Natural killer cell (primary cell): ENCODE measurements around the gene CHD3. TPM values are rescaled to one million over a fixed set of nuclear protein-coding genes. Genes with fewer than 3 reads are reported as not detected.

Experiments used
- ATAC-seq, 3 donors: fragments of 150-1000 bp in 2 of 3; fragments of 200-7000 bp in 1 of 3; cut with Tn5 transposase; 1 replicate in 1 of 3; 2 replicates in 2 of 3; pipeline ENCODE4 v1.10.0; 2021; ENCODE audit warnings: mild to moderate bottlenecking in 2 of 3, moderate library complexity in 2 of 3
- DNase-seq, 2 donors: peaks; one replicate each; pipeline versions ENCODE4 v3.0.0 to v3.0.0-alpha.2; 2013 to 2021; ENCODE audit warnings: mixed read lengths in 1 of 2
- H3K27ac ChIP-seq: one replicate; pipeline ENCODE4 v1.5.1; 2013; ENCODE audit warnings: mild to moderate bottlenecking, low read length
- H3K27me3 ChIP-seq: one replicate; pipeline ENCODE4 v1.6.1; 2013; ENCODE audit warnings: low read length; ENCODE audit not compliant: control insufficient read depth, insufficient read depth
- H3K36me3 ChIP-seq: one replicate; pipeline ENCODE4 v1.6.1; 2013; ENCODE audit warnings: low read length; ENCODE audit not compliant: control insufficient read depth, insufficient read depth
- H3K4me1 ChIP-seq: one replicate; pipeline ENCODE4 v1.6.1; 2013; ENCODE audit warnings: low read length; ENCODE audit not compliant: control insufficient read depth, insufficient read depth
- H3K4me3 ChIP-seq: one replicate; pipeline ENCODE4 v1.5.1; 2013; ENCODE audit warnings: low read length
- H3K9me3 ChIP-seq: one replicate; pipeline ENCODE4 v1.6.1; 2013; ENCODE audit warnings: low read length; ENCODE audit not compliant: control insufficient read depth, insufficient read depth
- H3K27ac Mint-ChIP-seq, 2 donors: one replicate each; pipeline ENCODE4 v1.8.0; 2022; ENCODE audit warnings: mild to moderate bottlenecking in 2 of 2, mixed read lengths in 2 of 2, moderate library complexity in 1 of 2
- H3K27me3 Mint-ChIP-seq, 2 donors: one replicate each; pipeline ENCODE4 v1.8.0; 2022; ENCODE audit warnings: low read depth in 2 of 2, mixed read lengths in 2 of 2
- H3K36me3 Mint-ChIP-seq: one replicate; pipeline ENCODE4 v1.8.0; 2022; ENCODE audit warnings: mixed read lengths
- H3K4me1 Mint-ChIP-seq, 2 donors: one replicate each; pipeline ENCODE4 v1.8.0; 2022; ENCODE audit warnings: mixed read lengths in 2 of 2
- H3K4me3 Mint-ChIP-seq: one replicate; pipeline ENCODE4 v1.8.0; 2022; ENCODE audit warnings: mild to moderate bottlenecking, moderate library complexity, mixed read lengths
- H3K9me3 Mint-ChIP-seq, 2 donors: one replicate each; pipeline ENCODE4 v1.8.0; 2022; ENCODE audit warnings: mixed read lengths in 2 of 2
- WGBS: methylation state at CpG from one replicate; pipeline ENCODE4 v1.1.7; 2013; ENCODE audit warnings: missing lambda C conversion rate; ENCODE audit not compliant: insufficient coverage; 5-methylcytosine and 5-hydroxymethylcytosine counted together
- intact Hi-C: fragments of 100-400 bp; cut with micrococcal nuclease; formaldehyde crosslinking; loops from one replicate; pipeline ENCODE4 v1.14.2; 2022
- total RNA-seq, 4 donors: library from RNA; stranded (reverse); fragments of 120-200 nt in 1 of 4; gene quantifications; one replicate each; pipeline versions ENCODE4 v1.2.3 to v1.2.4, GENCODE V29; 2013 to 2022
- TF ChIP-seq, protein P1 (sequence below): fragments of 200-600 bp; IDR thresholded peaks from one replicate; pipeline ENCODE4 v1.8.0; 2022; ENCODE audit warnings: antibody characterized with exemption

The CHD3 gene
- total RNA-seq, 3 donors from 2014 or later (not counting 1 experiment from before 2014, with no cell fraction given) = 215 to 275 (median 218) TPM

DNA sequence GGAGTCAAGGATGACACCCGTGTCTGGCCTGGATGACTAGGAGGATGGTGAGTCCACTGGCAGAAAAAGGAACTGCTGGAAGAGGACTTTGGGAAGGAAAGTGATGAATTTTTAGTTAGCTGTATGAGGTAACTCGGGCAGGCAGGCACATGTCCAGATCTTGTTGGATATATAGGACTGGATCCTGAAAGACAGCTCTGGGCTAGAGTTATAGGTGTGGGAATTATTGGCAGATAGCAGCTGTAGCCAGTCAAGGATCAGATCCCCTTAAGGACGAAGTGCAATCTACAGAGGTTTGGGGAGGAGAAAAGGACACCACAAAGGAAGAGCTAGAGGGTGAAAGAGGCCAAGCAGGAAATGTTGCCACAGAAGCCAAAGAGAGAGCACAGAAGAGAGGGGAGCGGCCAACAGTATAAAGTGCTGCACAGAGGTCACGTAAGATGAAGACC, 20.7 kb upstream of the CHD3 start:
- peak overlapping the region; percentile 79 for H3K4me3 Mint-ChIP-seq
- peaks cover 14% of the 10 kb centered on the region for H3K4me1 ChIP-seq

DNA sequence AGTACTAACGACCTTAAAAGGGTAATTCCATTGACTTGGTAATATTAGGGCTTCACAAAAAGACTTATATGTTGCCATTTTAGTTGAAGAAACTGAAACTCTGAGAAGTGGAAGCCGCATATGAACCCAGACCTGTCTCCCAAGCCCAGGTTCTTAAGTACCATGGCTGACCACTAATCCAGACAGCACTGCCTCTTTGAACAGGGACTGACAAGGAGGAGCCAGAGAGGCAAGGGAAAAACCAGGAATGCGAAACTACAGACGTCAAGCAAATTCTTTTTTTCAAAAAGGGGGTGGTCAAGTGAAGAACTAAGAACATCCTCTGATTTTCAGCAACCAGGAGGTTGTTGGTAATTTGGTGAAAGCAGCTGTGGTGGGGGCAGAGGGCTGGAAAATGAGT, 15.5 kb upstream of the CHD3 start:
- WGBS = 90% methylated on average over 4 of the region's 4 CpGs
- Histone ChIP-seq H3K27me3 (no peaks in the 10 kb centered on the region), H3K4me3 (no peak overlapping the region), H3K9me3 (no peaks in the 10 kb centered on the region), H3K36me3 (peaks cover 9% of the 10 kb centered on the region), H3K4me1 (peaks cover 3% of the 10 kb centered on the region), H3K27ac (no peak overlapping the region)
- Mint-ChIP-seq H3K27me3 (no peaks in the 10 kb centered on the region), H3K4me1 (peaks cover 33 to 39% of the 10 kb centered on the region in 2 donors), H3K9me3 (no peaks in the 10 kb centered on the region), H3K27ac (peak overlapping the region in 1 of 2 donors; percentile 43), H3K4me3 (no peak overlapping the region), H3K36me3 (no peaks in the 10 kb centered on the region)
- no peak for DNase-seq
- no peak for ATAC-seq
- TF ChIP-seq, protein P1, sequence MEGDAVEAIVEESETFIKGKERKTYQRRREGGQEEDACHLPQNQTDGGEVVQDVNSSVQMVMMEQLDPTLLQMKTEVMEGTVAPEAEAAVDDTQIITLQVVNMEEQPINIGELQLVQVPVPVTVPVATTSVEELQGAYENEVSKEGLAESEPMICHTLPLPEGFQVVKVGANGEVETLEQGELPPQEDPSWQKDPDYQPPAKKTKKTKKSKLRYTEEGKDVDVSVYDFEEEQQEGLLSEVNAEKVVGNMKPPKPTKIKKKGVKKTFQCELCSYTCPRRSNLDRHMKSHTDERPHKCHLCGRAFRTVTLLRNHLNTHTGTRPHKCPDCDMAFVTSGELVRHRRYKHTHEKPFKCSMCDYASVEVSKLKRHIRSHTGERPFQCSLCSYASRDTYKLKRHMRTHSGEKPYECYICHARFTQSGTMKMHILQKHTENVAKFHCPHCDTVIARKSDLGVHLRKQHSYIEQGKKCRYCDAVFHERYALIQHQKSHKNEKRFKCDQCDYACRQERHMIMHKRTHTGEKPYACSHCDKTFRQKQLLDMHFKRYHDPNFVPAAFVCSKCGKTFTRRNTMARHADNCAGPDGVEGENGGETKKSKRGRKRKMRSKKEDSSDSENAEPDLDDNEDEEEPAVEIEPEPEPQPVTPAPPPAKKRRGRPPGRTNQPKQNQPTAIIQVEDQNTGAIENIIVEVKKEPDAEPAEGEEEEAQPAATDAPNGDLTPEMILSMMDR = no peak
- intact Hi-C loops = no loop called here

More for the DNA sequence above, 20.7 kb upstream of the CHD3 start:
- Histone ChIP-seq H3K27ac (peak overlapping the region; percentile 42), H3K27me3 (no peaks in the 10 kb centered on the region), H3K9me3 (no peaks in the 10 kb centered on the region), H3K36me3 (no peaks in the 10 kb centered on the region), H3K4me3 (no peak overlapping the region)
- intact Hi-C loops = no loop called here
- Mint-ChIP-seq H3K4me1 (peaks cover 28 to 35% of the 10 kb centered on the region in 2 donors), H3K36me3 (no peaks in the 10 kb centered on the region), H3K9me3 (no peaks in the 10 kb centered on the region), H3K27me3 (no peaks in the 10 kb centered on the region), H3K27ac (peak overlapping the region; percentile 63 to 88)
- DNase-seq (peak in 1 of 2 donors; percentile 54), ATAC-seq (peak; percentile 79 to 83 (median 79))
- TF ChIP-seq, protein P1 = no peak
- WGBS = 20% methylated on average over 5 of the region's 5 CpGs

DNA sequence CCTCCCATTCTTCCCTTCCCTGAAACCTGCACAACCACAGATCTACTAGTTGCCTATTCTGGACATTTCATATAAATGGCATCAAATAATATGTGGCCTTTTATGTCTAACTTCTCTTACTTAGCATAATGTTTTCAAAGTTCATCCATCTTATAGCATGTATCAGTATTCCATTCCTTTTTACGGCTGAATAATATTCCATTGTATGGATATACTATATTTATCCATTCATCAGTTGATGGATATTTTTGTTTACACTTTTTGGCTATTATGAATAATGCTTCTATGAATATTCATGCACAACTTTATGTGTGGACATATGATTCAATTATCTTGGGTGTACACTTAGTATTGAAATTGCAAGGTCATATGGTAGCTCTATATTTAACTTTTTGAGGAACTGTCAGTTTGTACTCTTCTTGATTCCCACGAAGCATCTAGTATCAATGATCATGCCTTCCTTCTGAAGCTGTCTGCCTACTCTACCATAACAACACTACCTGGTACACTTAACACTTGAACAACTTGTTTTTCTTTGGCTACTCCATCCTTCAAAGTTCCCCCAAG, 12.7 kb upstream of the CHD3 start:
- ATAC-seq (no peak), DNase-seq (no peak)
- intact Hi-C loops = no loop called here
- TF ChIP-seq, protein P1 = no peak
- Mint-ChIP-seq H3K4me1 (peaks cover 22 to 27% of the 10 kb centered on the region in 2 donors), H3K9me3 (no peaks in the 10 kb centered on the region), H3K27ac (peak overlapping the region in 1 of 2 donors; percentile 9), H3K27me3 (no peaks in the 10 kb centered on the region), H3K36me3 (no peaks in the 10 kb centered on the region), H3K4me3 (no peak overlapping the region)
- no peaks in the 10 kb centered on the region for H3K4me1 ChIP-seq
- no peak overlapping the region for H3K27ac ChIP-seq
- H3K36me3 ChIP-seq = peaks cover 26% of the 10 kb centered on the region
- no peak overlapping the region for H3K4me3 ChIP-seq
- H3K27me3 ChIP-seq = no peaks in the 10 kb centered on the region
- 33% methylated on average over 1 of the region's 2 CpGs for WGBS
- no peaks in the 10 kb centered on the region for H3K9me3 ChIP-seq

DNA sequence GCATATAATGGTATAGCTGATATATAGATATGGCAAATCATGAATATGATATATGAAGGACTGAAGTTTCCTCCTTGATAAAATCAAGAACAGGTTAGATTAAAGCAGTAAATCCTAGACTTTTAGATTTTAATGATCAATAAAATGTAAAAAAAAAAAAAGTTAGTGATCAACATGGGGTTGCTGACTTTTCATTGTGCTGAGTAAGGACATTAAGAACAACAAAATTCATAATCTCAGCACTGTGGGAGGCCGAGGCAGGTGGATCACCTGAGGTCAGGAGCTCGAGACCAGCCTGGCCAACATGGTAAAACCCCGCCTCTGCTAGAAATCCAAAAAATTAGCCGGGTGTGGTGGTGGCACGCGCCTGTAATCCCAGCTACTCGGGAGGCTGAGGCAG, 10.4 kb upstream of the CHD3 start:
- Histone ChIP-seq H3K27ac (no peak overlapping the region), H3K4me3 (no peak overlapping the region), H3K27me3 (no peaks in the 10 kb centered on the region), H3K4me1 (peaks cover 3% of the 10 kb centered on the region), H3K36me3 (peaks cover 36% of the 10 kb centered on the region), H3K9me3 (no peaks in the 10 kb centered on the region)
- DNase-seq = no peak
- 99% methylated on average over 7 of the region's 7 CpGs for whole genome bisulfite sequencing
- Mint-ChIP-seq H3K4me1 (peaks cover 17 to 18% of the 10 kb centered on the region in 2 donors), H3K27ac (no peak overlapping the region), H3K27me3 (no peaks in the 10 kb centered on the region), H3K4me3 (no peak overlapping the region), H3K9me3 (no peaks in the 10 kb centered on the region), H3K36me3 (no peaks in the 10 kb centered on the region)
- intact Hi-C loops = no loop called here
- TF ChIP-seq, protein P1 = no peak
- no peak for ATAC-seq
